BE2C (cell line): Measurements from ENCODE around the gene PDS5A.
"Not testable (repeated sequence)": the region's sequence is repeated elsewhere in the genome, so short reads cannot be mapped to it uniquely, and the experiment has no call there.

ENCODE experiments used
- DNase-seq: peaks from one replicate; pipeline ENCODE4 v3.0.0-alpha.2; 2020
- H3K27me3 ChIP-seq: fragments of 250-450 bp; sonication (Bioruptor Pico); 2 replicates; pipeline ENCODE4 v1.5.1; 2020; ENCODE audit warnings: mild to moderate bottlenecking
- H3K36me3 ChIP-seq: fragments of 250-450 bp; sonication (Bioruptor Pico); 2 replicates; pipeline ENCODE4 v1.5.1; 2020; ENCODE audit warnings: mild to moderate bottlenecking
- H3K4me1 ChIP-seq: fragments of 250-450 bp; sonication (Bioruptor Pico); 2 replicates; pipeline ENCODE4 v1.5.1; 2020
- H3K4me3 ChIP-seq: 2 replicates; pipeline ENCODE4 v1.5.1; 2011; ENCODE audit warnings: low read depth, low read length
- H3K9me3 ChIP-seq: fragments of 250-450 bp; sonication (Bioruptor Pico); 2 replicates; pipeline ENCODE4 v1.5.1; 2020
- CTCF ChIP-seq: IDR thresholded peaks from 2 replicates; pipeline ENCODE4 v1.5.1; 2012; ENCODE audit warnings: mild to moderate bottlenecking, low read depth, low read length

The PDS5A gene

GRCh38 chr4:39910064-39910463, 67.6 kb downstream of the PDS5A start:
- no peak overlapping the region for H3K4me3 ChIP-seq
- H3K9me3 ChIP-seq = no peaks in the 10 kb centered on the region
- no peaks in the 10 kb centered on the region for H3K4me1 ChIP-seq
- H3K36me3 ChIP-seq = peaks cover 39% of the 10 kb centered on the region
- DNase-seq = no peak
- H3K27me3 ChIP-seq = no peaks in the 10 kb centered on the region
- TF ChIP-seq CTCF = no peak

GRCh38 chr4:39908284-39908683, 69.4 kb downstream of the PDS5A start:
- no peak for DNase-seq
- Histone ChIP-seq H3K27me3 (no peaks in the 10 kb centered on the region), H3K4me1 (no peaks in the 10 kb centered on the region), H3K9me3 (no peaks in the 10 kb centered on the region), H3K4me3 (no peak overlapping the region), H3K36me3 (peaks cover 37% of the 10 kb centered on the region)
- no peak for TF ChIP-seq CTCF

GRCh38 chr4:39905656-39906055, 72.1 kb downstream of the PDS5A start:
- Histone ChIP-seq H3K4me3 (no peak overlapping the region), H3K9me3 (no peaks in the 10 kb centered on the region), H3K4me1 (no peaks in the 10 kb centered on the region), H3K27me3 (no peaks in the 10 kb centered on the region), H3K36me3 (peaks cover 40% of the 10 kb centered on the region)
- DNase-seq = no peak
- no peak for TF ChIP-seq CTCF

- not testable (repeated sequence) for H3K4me1 ChIP-seq, DNase-seq, H3K9me3 ChIP-seq, H3K4me3 ChIP-seq, H3K27me3 ChIP-seq
- H3K36me3 ChIP-seq = peaks cover 46% of the 10 kb centered on the region
Observed at GRCh38 chr4:39905019-39905418, 72.7 kb downstream of the PDS5A start.

- no peak overlapping the region for H3K4me3 ChIP-seq
- H3K27me3 ChIP-seq = no peaks in the 10 kb centered on the region
- H3K9me3 ChIP-seq = no peaks in the 10 kb centered on the region
- H3K36me3 ChIP-seq = peaks cover 69% of the 10 kb centered on the region
- TF ChIP-seq CTCF = no peak
- DNase-seq = no peak
- no peaks in the 10 kb centered on the region for H3K4me1 ChIP-seq
Observed at GRCh38 chr4:39900966-39901365, 76.7 kb downstream of the PDS5A start.

- H3K36me3 ChIP-seq = peaks cover 81% of the 10 kb centered on the region
- H3K9me3 ChIP-seq = no peaks in the 10 kb centered on the region
- no peak for DNase-seq
- no peak for TF ChIP-seq CTCF
- H3K4me3 ChIP-seq = no peak overlapping the region
- H3K4me1 ChIP-seq = no peaks in the 10 kb centered on the region
- no peaks in the 10 kb centered on the region for H3K27me3 ChIP-seq
Observed at GRCh38 chr4:39899291-39899690, 78.4 kb downstream of the PDS5A start.

- Histone ChIP-seq H3K27me3 (no peaks in the 10 kb centered on the region), H3K9me3 (no peaks in the 10 kb centered on the region), H3K36me3 (peaks cover 78% of the 10 kb centered on the region), H3K4me3 (no peak overlapping the region), H3K4me1 (no peaks in the 10 kb centered on the region)
- no peak for DNase-seq
- no peak for TF ChIP-seq CTCF
Observed at GRCh38 chr4:39898015-39898414, 79.7 kb downstream of the PDS5A start.
